K562 (cell line): ENCODE measurements around the gene RPS17. TPM values are rescaled to one million over a fixed set of nuclear protein-coding genes. Genes with fewer than 3 reads are reported as not detected.

Experiments used
- ATF4 ChIP-seq: fragments of 450-650 bp; formaldehyde crosslinking; IDR thresholded peaks from 2 replicates; pipeline ENCODE4 v1.4.0; 2022; ENCODE audit warnings: mild to moderate bottlenecking, moderate library complexity
- BHLHE40 ChIP-seq: IDR thresholded peaks from 2 replicates; pipeline ENCODE4 v1.6.1; 2011; ENCODE audit warnings: low read length, improper control_type of control experiment
- CHD4 ChIP-seq: fragments of 200-600 bp; sonication (generic); IDR thresholded peaks from 3 replicates; pipeline ENCODE4 v1.6.1; 2012; ENCODE audit warnings: low read depth, mild to moderate bottlenecking, mixed read lengths, low read length, inconsistent platforms; ENCODE audit not compliant: insufficient read depth, insufficient replicate concordance, poor library complexity, severe bottlenecking
- EZH2 ChIP-seq: IDR thresholded peaks from 2 replicates; pipeline ENCODE4 v1.6.1; 2012; ENCODE audit warnings: low read depth, mild to moderate bottlenecking, inconsistent platforms, low read length, borderline replicate concordance
- HNRNPUL1 ChIP-seq: fragments of 200-400 bp; formaldehyde crosslinking; IDR thresholded peaks from 2 replicates; pipeline ENCODE4 v1.6.1; 2017; ENCODE audit warnings: low read length
- NFIC ChIP-seq: fragments of 450-650 bp; IDR thresholded peaks from 2 replicates; pipeline ENCODE4 v1.6.1; 2017; ENCODE audit warnings: mild to moderate bottlenecking, inconsistent platforms
- RFX5 ChIP-seq: IDR thresholded peaks from 2 replicates; pipeline ENCODE4 v1.6.1; 2011; ENCODE audit warnings: low read depth, mild to moderate bottlenecking, improper control_type of control experiment, low read length
- TCFL5 ChIP-seq: fragments of 250-450 bp; sonication (Bioruptor Pico); conservative IDR thresholded peaks from 2 replicates; pipeline ENCODE4 v1.6.1; 2021; ENCODE audit warnings: mild to moderate bottlenecking, moderate library complexity, matching md5 sums
- TEAD1 ChIP-seq, 2 experiments: fragments of 450-650 bp in 1 of 2; sonication (generic) in 1 of 2; formaldehyde crosslinking; IDR thresholded peaks; 2 replicates each; pipeline versions ENCODE4 v1.4.0 to v1.8.0; 2020 to 2022; ENCODE audit warnings: mild to moderate bottlenecking in 2 of 2, missing genetic modification reagents in 1 of 2
- TFE3 ChIP-seq: fragments of 450-650 bp; formaldehyde crosslinking; IDR thresholded peaks from 2 replicates; pipeline ENCODE4 v1.4.0; 2020; ENCODE audit warnings: mild to moderate bottlenecking, mixed read lengths
- TOE1 ChIP-seq, 2 experiments: fragments of 450-650 bp in 1 of 2; sonication (generic) in 1 of 2; formaldehyde crosslinking in 1 of 2; IDR thresholded peaks; 2 replicates each; pipeline versions ENCODE4 v1.7.1 to v1.8.0; 2016 to 2022; ENCODE audit warnings: borderline replicate concordance in 2 of 2, mild to moderate bottlenecking in 2 of 2, antibody characterized with exemption in 1 of 2, inconsistent platforms in 1 of 2, low read depth in 1 of 2, missing genetic modification reagents in 1 of 2, moderate library complexity in 1 of 2
- TSC22D4 ChIP-seq: fragments of 450-650 bp; IDR thresholded peaks from 2 replicates; pipeline ENCODE4 v1.6.1; 2016; ENCODE audit warnings: missing genetic modification characterization, missing biosample characterization, control low read depth
- UBTF ChIP-seq, 2 experiments: IDR thresholded peaks; 2 replicates each; pipeline ENCODE4 v1.6.1; 2012; ENCODE audit warnings: improper control_type of control experiment in 2 of 2, low read depth in 2 of 2, low read length in 2 of 2, borderline replicate concordance in 1 of 2
- VEZF1 ChIP-seq: fragments of 200-800 bp; sonication (Bioruptor generic); IDR thresholded peaks from 2 replicates; pipeline ENCODE4 v1.6.1; 2017; ENCODE audit warnings: missing genetic modification characterization, missing compliant biosample characterization
- ZNF274 ChIP-seq: IDR thresholded peaks from 2 replicates; pipeline ENCODE4 v1.6.1; 2011; ENCODE audit warnings: low read depth, mild to moderate bottlenecking, low read length, moderate library complexity, borderline replicate concordance
- ZNF384 ChIP-seq: IDR thresholded peaks from 2 replicates; pipeline ENCODE4 v1.6.1; 2012; ENCODE audit warnings: low read depth, low read length, improper control_type of control experiment
- ZNF586 ChIP-seq: fragments of 450-650 bp; formaldehyde crosslinking; conservative IDR thresholded peaks from 2 replicates; pipeline ENCODE4 v1.4.0; 2020; ENCODE audit warnings: mild to moderate bottlenecking, moderate library complexity
- ZNF589 ChIP-seq: fragments of 200-800 bp; sonication (Bioruptor generic); IDR thresholded peaks from 2 replicates; pipeline ENCODE4 v1.6.1; 2016; ENCODE audit warnings: low read depth, missing genetic modification characterization, missing compliant biosample characterization
- ZNF778 ChIP-seq: fragments of 450-650 bp; formaldehyde crosslinking; IDR thresholded peaks from 2 replicates; pipeline ENCODE4 v1.4.0; 2020; ENCODE audit warnings: mild to moderate bottlenecking, moderate library complexity
- polyA plus RNA-seq, 8 experiments: library from polyadenylated mRNA; depleted of rRNA in 4 of 8; stranded (reverse) in 5 of 8; unstranded in 3 of 8; fragments of >200 nt; fragmentation: Nextera tagmentation in 2 of 8; fragmentation: Illumina TruSeq in 1 of 8; extraction: Ambion mirVana in 2 of 8; extraction: Trizol in 1 of 8; gene quantifications; 2 replicates each; pipeline versions ENCODE4 v1.2.1 to v1.2.3, GENCODE V29; 2011 to 2014; ENCODE audit warnings: inconsistent platforms in 1 of 8, missing spikeins in 1 of 8
- total RNA-seq, 7 experiments: library from RNA; depleted of rRNA in 6 of 7; stranded (reverse); fragments of >200 nt in 6 of 7; fragmentation: Illumina TruSeq in 2 of 7; extraction: Trizol in 2 of 7; gene quantifications; 2 replicates each; pipeline versions ENCODE4 v1.2.1 to v1.2.3, GENCODE V29; 2011 to 2021; ENCODE audit warnings: low replicate concordance in 1 of 7

The RPS17 gene
- total and polyA plus RNA-seq, 9 of the 15 experiments (the other 6 are each of a cell fraction or from before 2014, with no cell fraction given): 1,988 to 6,515 (median 5,229) TPM

GRCh38 chr15:82540055-82540983, at the start of gene RPS17 (continued):
- TF ChIP-seq VEZF1 (CRISPR knock-in tag): peak; percentile 91
- no peak for TF ChIP-seq TCFL5 (CRISPR knock-in tag)
- peak; percentile 65; the same call in 1 of the 2 replicates for TF ChIP-seq ZNF589 (CRISPR knock-in tag)
- TF ChIP-seq TFE3: no peak
- peak; percentile 89 for TF ChIP-seq BHLHE40
- TF ChIP-seq TSC22D4 (tag): no peak
- no peak for TF ChIP-seq HNRNPUL1
- TF ChIP-seq EZH2: no peak
- TF ChIP-seq TEAD1 (CRISPR knock-in tag; IDR thresholded peaks at IDR 0.05): 0 out of 4 replicates have a peak, but pooled peaks have one; percentile 38 to 56
- no peak; the same call in 1 of the 2 replicates for TF ChIP-seq ZNF274
- TF ChIP-seq ZNF384: no peak
- no peak; the same call in 1 of the 2 replicates for TF ChIP-seq ATF4 (CRISPR knock-in tag)
- TF ChIP-seq ZNF778 (CRISPR knock-in tag): no peak
- TF ChIP-seq NFIC: peak; percentile 71
- peak; percentile 58; the same call in 1 of the 2 replicates for TF ChIP-seq TOE1 (IDR thresholded peaks at IDR 0.05; ENCODE audit: borderline replicate concordance)
- TF ChIP-seq TOE1 (CRISPR knock-in tag; IDR thresholded peaks at IDR 0.05; ENCODE audit: borderline replicate concordance, low read depth): 0 out of 2 replicates have a peak, but pooled peaks have one; percentile 70
- no peak for TF ChIP-seq ZNF586
- no peak for TF ChIP-seq CHD4
- TF ChIP-seq RFX5: no peak
- TF ChIP-seq UBTF (IDR thresholded peaks at IDR 0.05; ENCODE audit: borderline replicate concordance in 1 of 2, low read depth in 2 of 2, low read length in 2 of 2): no peak
